EH (cell line): Measurements from ENCODE around the gene UNC5B.

Source experiments
- DNase-seq: peaks from one replicate; pipeline ENCODE4 v3.0.0-alpha.2; 2015; ENCODE audit warnings: low read depth

UNC5B gene

GRCh38 chr10:71239946-71240795 lies 27.8 kb downstream of the UNC5B start:
- peak; percentile 32 for DNase-seq

GRCh38 chr10:71241114-71241829 lies 28.9 kb downstream of the UNC5B start:
- DNase-seq: peak; percentile 93

- peak; percentile 40 for DNase-seq
Measured at GRCh38 chr10:71241830-71242621, 29.7 kb downstream of the UNC5B start.

- no peak for DNase-seq
Measured at GRCh38 chr10:71242622-71243009, 30.2 kb downstream of the UNC5B start.

GRCh38 chr10:71243756-71244395 lies 31.5 kb downstream of the UNC5B start:
- peak; percentile 72 for DNase-seq

- DNase-seq: peak; percentile 92
Measured at GRCh38 chr10:71244431-71245419, 32.4 kb downstream of the UNC5B start.

- no peak for DNase-seq
Measured at GRCh38 chr10:71245420-71246325, 33.3 kb downstream of the UNC5B start.

- DNase-seq: no peak
Measured at GRCh38 chr10:71246591-71247413, 34.4 kb downstream of the UNC5B start.

- no peak for DNase-seq
Measured at GRCh38 chr10:71247414-71247705, 35.0 kb downstream of the UNC5B start.

- DNase-seq: no peak
Measured at GRCh38 chr10:71247804-71248203, 35.4 kb downstream of the UNC5B start.

GRCh38 chr10:71248210-71248609 lies 35.8 kb downstream of the UNC5B start:
- DNase-seq: no peak

GRCh38 chr10:71249996-71250395 lies 37.6 kb downstream of the UNC5B start:
- DNase-seq: no peak

GRCh38 chr10:71250405-71250804 lies 38.0 kb downstream of the UNC5B start:
- peak; percentile 36 for DNase-seq

- no peak for DNase-seq
Measured at GRCh38 chr10:71250842-71251241, 38.5 kb downstream of the UNC5B start.

- DNase-seq: no peak
Measured at GRCh38 chr10:71251319-71251718, 38.9 kb downstream of the UNC5B start.

GRCh38 chr10:71252220-71252619 lies 39.9 kb downstream of the UNC5B start:
- no peak for DNase-seq

- no peak for DNase-seq
Measured at GRCh38 chr10:71253981-71254818, 41.8 kb downstream of the UNC5B start.
